SK-N-MC (cell line): ENCODE data around the gene DLG2.

Experiments used
- EZH2 ChIP-seq: fragments of 200-600 bp; sonication (generic); IDR thresholded peaks from one replicate; pipeline ENCODE4 v1.6.1; 2017; ENCODE audit warnings: antibody characterized with exemption
- FOXP2 ChIP-seq: optimal IDR thresholded peaks from 2 replicates; pipeline ENCODE3; 2011; ENCODE audit warnings: mild to moderate bottlenecking, moderate library complexity; ENCODE audit not compliant: insufficient read depth; ENCODE audit errors: extremely low read length, control extremely low read depth

DNA sequence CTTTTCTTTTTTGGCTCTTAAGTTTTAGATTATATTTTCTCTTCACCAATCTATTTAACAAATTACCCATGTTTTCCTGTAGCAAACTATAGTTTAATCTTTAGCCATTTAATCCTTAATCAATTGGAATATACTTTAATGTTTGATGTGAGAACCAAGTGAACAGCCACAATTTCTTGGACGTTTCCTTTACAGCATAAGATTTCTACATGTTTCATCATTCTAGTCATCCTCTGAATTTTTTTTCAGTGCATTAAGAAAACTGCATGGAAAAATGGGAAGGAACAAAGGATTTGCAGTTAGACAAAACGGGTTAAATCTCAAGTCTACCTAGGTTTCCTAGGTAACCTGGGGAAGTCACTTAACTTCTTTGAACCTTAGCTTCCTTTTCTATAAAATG, 1833.8 kb downstream of the DLG2 start:
- TF ChIP-seq EZH2, result no peak
- no peak for TF ChIP-seq FOXP2
